Lower lobe of right lung (tissue), 2 donors: ENCODE data around the gene BHLHE40. TPM values are rescaled to one million over a fixed set of nuclear protein-coding genes. Genes with fewer than 3 reads are reported as not detected.

Experiments
- ATAC-seq, 2 donors: fragments of 200-7000 bp; cut with Tn5 transposase; one replicate each; pipeline ENCODE4 v1.9.1; 2020 to 2022; ENCODE audit warnings: mild to moderate bottlenecking in 2 of 2, moderate library complexity in 2 of 2
- DNase-seq: peaks from one replicate; pipeline ENCODE4 v3.0.0-alpha.2; 2020
- H3K27ac ChIP-seq: fragments of 200-600 bp; one replicate; pipeline ENCODE4 v1.8.0; 2022
- H3K27me3 ChIP-seq: fragments of 200-600 bp; one replicate; pipeline ENCODE4 v1.8.0; 2022; ENCODE audit warnings: low read depth
- H3K36me3 ChIP-seq: fragments of 200-600 bp; one replicate; pipeline ENCODE4 v1.8.0; 2022; ENCODE audit warnings: mild to moderate bottlenecking
- H3K4me1 ChIP-seq: fragments of 200-600 bp; one replicate; pipeline ENCODE4 v1.8.0; 2022
- H3K4me3 ChIP-seq: fragments of 200-600 bp; one replicate; pipeline ENCODE4 v1.8.0; 2022; ENCODE audit warnings: mild to moderate bottlenecking
- H3K9me3 ChIP-seq: fragments of 200-600 bp; one replicate; pipeline ENCODE4 v1.8.0; 2022
- intact Hi-C: fragments of 100-400 bp; cut with DNase I; formaldehyde crosslinking; loops from one replicate; pipeline ENCODE4 v1.11.0; 2022
- total RNA-seq: library from RNA; stranded (reverse); fragmentation: NEBNext Ultra II Directional; extraction: Animal tissue kit (Norgen Biotek cat#: 25700); gene quantifications from one replicate; pipeline ENCODE4 v1.2.1, GENCODE V29; 2021
- TF ChIP-seq, protein P1 (sequence below): fragments of 200-600 bp; IDR thresholded peaks from one replicate; pipeline ENCODE4 v1.8.0; 2022; ENCODE audit warnings: antibody characterized with exemption, mild to moderate bottlenecking
- donor health status: DM: no; HTN: yes; CAD: no; lungs with severe emphysema.

Gene BHLHE40
- total RNA-seq, 1 donor from 2014 or later: 84.8 TPM

DNA sequence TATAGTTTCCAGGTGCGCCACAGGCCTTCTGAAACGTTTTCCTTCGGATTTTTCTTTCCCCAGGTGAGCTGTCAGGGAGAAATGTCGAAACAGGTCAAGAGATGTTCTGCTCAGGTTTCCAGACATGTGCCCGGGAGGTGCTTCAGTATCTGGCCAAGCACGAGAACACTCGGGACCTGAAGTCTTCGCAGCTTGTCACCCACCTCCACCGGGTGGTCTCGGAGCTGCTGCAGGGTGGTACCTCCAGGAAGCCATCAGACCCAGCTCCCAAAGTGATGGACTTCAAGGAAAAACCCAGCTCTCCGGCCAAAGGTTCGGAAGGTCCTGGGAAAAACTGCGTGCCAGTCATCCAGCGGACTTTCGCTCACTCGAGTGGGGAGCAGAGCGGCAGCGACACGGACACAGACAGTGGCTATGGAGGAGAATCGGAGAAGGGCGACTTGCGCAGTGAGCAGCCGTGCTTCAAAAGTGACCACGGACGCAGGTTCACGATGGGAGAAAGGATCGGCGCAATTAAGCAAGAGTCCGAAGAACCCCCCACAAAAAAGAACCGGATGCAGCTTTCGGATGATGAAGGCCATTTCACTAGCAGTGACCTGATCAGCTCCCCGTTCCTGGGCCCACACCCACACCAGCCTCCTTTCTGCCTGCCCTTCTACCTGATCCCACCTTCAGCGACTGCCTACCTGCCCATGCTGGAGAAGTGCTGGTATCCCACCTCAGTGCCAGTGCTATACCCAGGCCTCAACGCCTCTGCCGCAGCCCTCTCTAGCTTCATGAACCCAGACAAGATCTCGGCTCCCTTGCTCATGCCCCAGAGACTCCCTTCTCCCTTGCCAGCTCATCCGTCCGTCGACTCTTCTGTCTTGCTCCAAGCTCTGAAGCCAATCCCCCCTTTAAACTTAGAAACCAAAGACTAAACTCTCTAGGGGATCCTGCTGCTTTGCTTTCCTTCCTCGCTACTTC lies 3.8 kb downstream of the BHLHE40 start:
- no peaks in the 10 kb centered on the region for H3K27me3 ChIP-seq
- TF ChIP-seq, protein P1, sequence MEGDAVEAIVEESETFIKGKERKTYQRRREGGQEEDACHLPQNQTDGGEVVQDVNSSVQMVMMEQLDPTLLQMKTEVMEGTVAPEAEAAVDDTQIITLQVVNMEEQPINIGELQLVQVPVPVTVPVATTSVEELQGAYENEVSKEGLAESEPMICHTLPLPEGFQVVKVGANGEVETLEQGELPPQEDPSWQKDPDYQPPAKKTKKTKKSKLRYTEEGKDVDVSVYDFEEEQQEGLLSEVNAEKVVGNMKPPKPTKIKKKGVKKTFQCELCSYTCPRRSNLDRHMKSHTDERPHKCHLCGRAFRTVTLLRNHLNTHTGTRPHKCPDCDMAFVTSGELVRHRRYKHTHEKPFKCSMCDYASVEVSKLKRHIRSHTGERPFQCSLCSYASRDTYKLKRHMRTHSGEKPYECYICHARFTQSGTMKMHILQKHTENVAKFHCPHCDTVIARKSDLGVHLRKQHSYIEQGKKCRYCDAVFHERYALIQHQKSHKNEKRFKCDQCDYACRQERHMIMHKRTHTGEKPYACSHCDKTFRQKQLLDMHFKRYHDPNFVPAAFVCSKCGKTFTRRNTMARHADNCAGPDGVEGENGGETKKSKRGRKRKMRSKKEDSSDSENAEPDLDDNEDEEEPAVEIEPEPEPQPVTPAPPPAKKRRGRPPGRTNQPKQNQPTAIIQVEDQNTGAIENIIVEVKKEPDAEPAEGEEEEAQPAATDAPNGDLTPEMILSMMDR: no peak
- peak overlapping the region; percentile 99 for H3K27ac ChIP-seq
- ATAC-seq (no peak), DNase-seq (no peak)
- H3K4me3 ChIP-seq: peak overlapping the region; percentile 94
- H3K4me1 ChIP-seq: peaks cover 64% of the 10 kb centered on the region
- H3K9me3 ChIP-seq: no peaks in the 10 kb centered on the region
- intact Hi-C loops: no loop called here
- peaks cover 23% of the 10 kb centered on the region for H3K36me3 ChIP-seq

DNA sequence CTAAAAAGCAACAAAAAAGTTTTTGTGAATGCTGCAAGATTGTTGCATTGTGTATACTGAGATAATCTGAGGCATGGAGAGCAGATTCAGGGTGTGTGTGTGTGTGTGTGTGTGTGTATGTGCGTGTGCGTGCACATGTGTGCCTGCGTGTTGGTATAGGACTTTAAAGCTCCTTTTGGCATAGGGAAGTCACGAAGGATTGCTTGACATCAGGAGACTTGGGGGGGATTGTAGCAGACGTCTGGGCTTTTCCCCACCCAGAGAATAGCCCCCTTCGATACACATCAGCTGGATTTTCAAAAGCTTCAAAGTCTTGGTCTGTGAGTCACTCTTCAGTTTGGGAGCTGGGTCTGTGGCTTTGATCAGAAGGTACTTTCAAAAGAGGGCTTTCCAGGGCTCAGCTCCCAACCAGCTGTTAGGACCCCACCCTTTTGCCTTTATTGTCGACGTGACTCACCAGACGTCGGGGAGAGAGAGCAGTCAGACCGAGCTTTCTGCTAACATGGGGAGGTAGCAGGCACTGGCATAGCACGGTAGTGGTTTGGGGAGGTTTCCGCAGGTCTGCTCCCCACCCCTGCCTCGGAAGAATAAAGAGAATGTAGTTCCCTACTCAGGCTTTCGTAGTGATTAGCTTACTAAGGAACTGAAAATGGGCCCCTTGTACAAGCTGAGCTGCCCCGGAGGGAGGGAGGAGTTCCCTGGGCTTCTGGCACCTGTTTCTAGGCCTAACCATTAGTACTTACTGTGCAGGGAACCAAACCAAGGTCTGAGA lies 4.7 kb downstream of the BHLHE40 start:
- Histone ChIP-seq H3K9me3 (no peaks in the 10 kb centered on the region), H3K36me3 (peaks cover 23% of the 10 kb centered on the region), H3K4me3 (peak overlapping the region; percentile 94), H3K4me1 (peaks cover 68% of the 10 kb centered on the region), H3K27ac (peak overlapping the region; percentile 99), H3K27me3 (no peaks in the 10 kb centered on the region)
- intact Hi-C loops: no loop called here
- TF ChIP-seq, protein P1: no peak
- ATAC-seq (no peak), DNase-seq (no peak)

DNA sequence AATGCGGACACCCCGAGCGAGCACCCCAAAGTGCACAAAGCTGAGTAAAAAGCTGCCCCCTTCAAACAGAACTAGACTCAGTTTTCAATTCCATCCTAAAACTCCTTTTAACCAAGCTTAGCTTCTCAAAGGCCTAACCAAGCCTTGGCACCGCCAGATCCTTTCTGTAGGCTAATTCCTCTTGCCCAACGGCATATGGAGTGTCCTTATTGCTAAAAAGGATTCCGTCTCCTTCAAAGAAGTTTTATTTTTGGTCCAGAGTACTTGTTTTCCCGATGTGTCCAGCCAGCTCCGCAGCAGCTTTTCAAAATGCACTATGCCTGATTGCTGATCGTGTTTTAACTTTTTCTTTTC lies 5.3 kb downstream of the BHLHE40 start:
- Histone ChIP-seq H3K27ac (peak overlapping the region; percentile 99), H3K4me1 (peaks cover 74% of the 10 kb centered on the region), H3K36me3 (peaks cover 23% of the 10 kb centered on the region), H3K9me3 (no peaks in the 10 kb centered on the region), H3K4me3 (peak overlapping the region; percentile 94), H3K27me3 (no peaks in the 10 kb centered on the region)
- DNase-seq: no peak
- TF ChIP-seq, protein P1: no peak
- ATAC-seq: no peak
- intact Hi-C loops: no loop called here

DNA sequence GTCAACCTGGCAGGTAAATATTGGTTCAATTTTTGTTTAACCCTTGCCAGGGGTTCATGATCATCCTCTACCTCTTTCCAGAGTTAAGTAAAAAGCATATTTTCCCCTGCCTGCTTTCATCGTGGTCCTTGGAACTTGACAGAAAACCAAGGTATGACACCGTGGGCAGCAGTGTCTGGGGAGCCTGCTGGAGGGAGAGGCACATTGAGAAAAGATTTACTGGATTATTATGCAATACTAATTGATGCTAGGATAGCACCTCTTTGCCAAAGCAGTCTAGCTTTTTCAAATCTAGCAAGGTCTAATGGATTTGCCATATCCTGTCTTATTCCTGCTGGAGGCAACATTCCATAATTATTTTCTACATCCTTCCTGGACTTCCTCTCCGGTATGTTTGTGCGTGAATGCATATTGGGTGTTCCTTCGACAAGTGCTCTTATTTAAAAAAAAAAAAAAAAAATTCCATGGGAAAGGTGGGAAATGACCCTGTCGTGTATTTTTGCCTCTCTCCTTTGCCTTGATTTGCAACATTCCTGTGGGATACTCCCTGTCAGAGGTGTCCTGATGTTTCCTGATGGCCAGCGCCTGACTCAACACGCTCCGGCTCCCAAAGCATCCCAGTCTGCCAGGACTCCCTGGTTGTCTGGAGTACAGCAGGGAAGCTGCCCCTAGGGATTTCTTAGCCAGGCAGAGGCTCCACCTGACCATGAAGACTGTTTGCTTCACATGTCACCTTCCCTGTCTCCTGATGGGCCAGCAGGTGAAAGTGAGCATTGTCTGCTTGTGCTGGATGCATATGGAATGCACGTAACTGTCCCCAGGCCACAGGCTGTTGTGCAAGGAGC lies 6.3 kb downstream of the BHLHE40 start:
- intact Hi-C loops: no loop called here
- Histone ChIP-seq H3K9me3 (no peaks in the 10 kb centered on the region), H3K27ac (peak overlapping the region; percentile 99), H3K4me1 (peaks cover 79% of the 10 kb centered on the region), H3K27me3 (no peaks in the 10 kb centered on the region), H3K4me3 (peak overlapping the region; percentile 55), H3K36me3 (peaks cover 23% of the 10 kb centered on the region)
- ATAC-seq (peak; percentile 0 to 2), DNase-seq (no peak)
- TF ChIP-seq, protein P1: no peak

DNA sequence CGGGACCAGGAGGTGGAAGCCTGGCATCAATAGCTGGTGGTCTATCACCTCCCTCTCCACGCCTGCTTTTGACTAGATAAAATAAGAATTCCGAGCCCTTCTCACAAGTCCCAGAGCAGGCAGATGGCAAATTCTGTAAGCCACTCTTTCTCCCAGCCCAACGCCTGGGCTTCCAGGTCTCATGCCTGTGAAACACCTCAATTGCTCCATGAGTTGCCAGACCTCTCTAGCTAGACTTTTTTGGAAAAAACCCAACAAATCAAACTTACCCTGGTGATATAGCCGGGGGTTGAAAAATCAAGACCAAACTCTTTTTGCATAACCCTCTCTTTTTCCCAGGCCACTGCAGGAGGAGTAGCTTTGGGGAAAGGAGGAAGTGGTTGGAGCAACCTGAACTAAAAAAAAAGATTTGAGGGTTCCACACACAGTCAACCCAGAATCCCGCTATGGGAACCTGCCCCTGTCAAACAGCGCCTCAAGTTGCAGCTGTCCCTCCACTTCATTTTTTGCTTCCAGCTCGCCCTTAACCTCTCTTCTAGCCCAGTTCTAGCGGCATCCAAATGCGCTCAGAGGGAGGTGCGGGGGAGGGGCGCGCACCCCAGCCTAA lies 7.0 kb downstream of the BHLHE40 start:
- Histone ChIP-seq H3K27me3 (no peaks in the 10 kb centered on the region), H3K4me3 (peak overlapping the region; percentile 55), H3K36me3 (peaks cover 23% of the 10 kb centered on the region), H3K4me1 (peaks cover 78% of the 10 kb centered on the region), H3K9me3 (no peaks in the 10 kb centered on the region), H3K27ac (peak overlapping the region; percentile 99)
- TF ChIP-seq, protein P1: no peak
- intact Hi-C loops: no loop called here
- ATAC-seq (peak; percentile 1 to 12), DNase-seq (no peak)
